Astrocyte (in vitro differentiated cells and primary cell): ENCODE data around the gene PRTG.

Experiments used
- EZH2 ChIP-seq: IDR thresholded peaks from 2 replicates; pipeline ENCODE4 v1.6.1; 2012; ENCODE audit warnings: mild to moderate bottlenecking, low read length, inconsistent platforms; ENCODE audit not compliant: insufficient read depth
- TF ChIP-seq, protein P1 (sequence below): IDR thresholded peaks from 2 replicates; pipeline ENCODE4 v1.5.1; 2011; ENCODE audit warnings: low read depth, mild to moderate bottlenecking, inconsistent platforms, low read length, moderate library complexity; ENCODE audit not compliant: insufficient read depth

GRCh38 chr15:55660153-55660552, 82.8 kb downstream of the PRTG start:
- TF ChIP-seq, protein P1, sequence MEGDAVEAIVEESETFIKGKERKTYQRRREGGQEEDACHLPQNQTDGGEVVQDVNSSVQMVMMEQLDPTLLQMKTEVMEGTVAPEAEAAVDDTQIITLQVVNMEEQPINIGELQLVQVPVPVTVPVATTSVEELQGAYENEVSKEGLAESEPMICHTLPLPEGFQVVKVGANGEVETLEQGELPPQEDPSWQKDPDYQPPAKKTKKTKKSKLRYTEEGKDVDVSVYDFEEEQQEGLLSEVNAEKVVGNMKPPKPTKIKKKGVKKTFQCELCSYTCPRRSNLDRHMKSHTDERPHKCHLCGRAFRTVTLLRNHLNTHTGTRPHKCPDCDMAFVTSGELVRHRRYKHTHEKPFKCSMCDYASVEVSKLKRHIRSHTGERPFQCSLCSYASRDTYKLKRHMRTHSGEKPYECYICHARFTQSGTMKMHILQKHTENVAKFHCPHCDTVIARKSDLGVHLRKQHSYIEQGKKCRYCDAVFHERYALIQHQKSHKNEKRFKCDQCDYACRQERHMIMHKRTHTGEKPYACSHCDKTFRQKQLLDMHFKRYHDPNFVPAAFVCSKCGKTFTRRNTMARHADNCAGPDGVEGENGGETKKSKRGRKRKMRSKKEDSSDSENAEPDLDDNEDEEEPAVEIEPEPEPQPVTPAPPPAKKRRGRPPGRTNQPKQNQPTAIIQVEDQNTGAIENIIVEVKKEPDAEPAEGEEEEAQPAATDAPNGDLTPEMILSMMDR, result no peak
- no peak for TF ChIP-seq EZH2
